ENCODE data around the gene BTBD16.

The BTBD16 gene

GRCh38 chr10:122380703-122381102, 109.6 kb downstream of the BTBD16 start:
- H3K36me3 ChIP-seq (replicated peaks; ENCODE audit: low read depth, low read length) = no peaks in the 10 kb centered on the region
- H2AFZ ChIP-seq (ENCODE audit: low read depth, low read length) = no peak overlapping the region
- no peak overlapping the region for H3K4me2 ChIP-seq (ENCODE audit: low read length)
- peaks cover 2% of the 10 kb centered on the region for H3K4me1 ChIP-seq (ENCODE audit: low read length)
- no peak overlapping the region for H3K9ac ChIP-seq (ENCODE audit: low read length)
- peaks cover 37% of the 10 kb centered on the region for H3K27me3 ChIP-seq (ENCODE audit: low read depth, low read length)
- H3K9me3 ChIP-seq (ENCODE audit: insufficient read depth, low read length) = no peaks in the 10 kb centered on the region
- H4K20me1 ChIP-seq (ENCODE audit: insufficient read depth, low read length) = no peaks in the 10 kb centered on the region; the same call in 1 of the 2 replicates
- no peaks in the 10 kb centered on the region for H3K79me2 ChIP-seq (ENCODE audit: low read length)
- TF ChIP-seq EZH2phosphoT487 (IDR thresholded peaks at IDR 0.05; ENCODE audit: low read depth) = no peak
- no peak for TF ChIP-seq CTCF (IDR thresholded peaks at IDR 0.05; ENCODE audit: low read depth, low read length)
- no peak overlapping the region for H3K27ac ChIP-seq (ENCODE audit: low read length)
- H3K4me3 ChIP-seq (ENCODE audit: low read length) = no peak overlapping the region

- no peaks in the 10 kb centered on the region for H3K9me3 ChIP-seq (ENCODE audit: insufficient read depth, low read length)
- no peak overlapping the region for H3K9ac ChIP-seq (ENCODE audit: low read length)
- no peak overlapping the region for H3K27ac ChIP-seq (ENCODE audit: low read length)
- H3K27me3 ChIP-seq (ENCODE audit: low read depth, low read length) = peaks cover 35% of the 10 kb centered on the region
- H3K36me3 ChIP-seq (replicated peaks; ENCODE audit: low read depth, low read length) = no peaks in the 10 kb centered on the region
- H3K79me2 ChIP-seq (ENCODE audit: low read length) = no peaks in the 10 kb centered on the region
- no peak overlapping the region for H3K4me2 ChIP-seq (ENCODE audit: low read length)
- H2AFZ ChIP-seq (ENCODE audit: low read depth, low read length) = no peak overlapping the region
- H3K4me1 ChIP-seq (ENCODE audit: low read length) = no peaks in the 10 kb centered on the region
- TF ChIP-seq EZH2phosphoT487 (IDR thresholded peaks at IDR 0.05; ENCODE audit: low read depth) = no peak
- no peak for TF ChIP-seq CTCF (IDR thresholded peaks at IDR 0.05; ENCODE audit: low read depth, low read length)
- no peak overlapping the region for H3K4me3 ChIP-seq (ENCODE audit: low read length)
- no peaks in the 10 kb centered on the region; the same call in 1 of the 2 replicates for H4K20me1 ChIP-seq (ENCODE audit: insufficient read depth, low read length)
Measured at GRCh38 chr10:122381680-122382079, 110.6 kb downstream of the BTBD16 start.

- Histone ChIP-seq H2AFZ (ENCODE audit: low read depth, low read length) (no peak overlapping the region), H3K9me3 (ENCODE audit: insufficient read depth, low read length) (no peaks in the 10 kb centered on the region), H3K36me3 (replicated peaks; ENCODE audit: low read depth, low read length) (no peaks in the 10 kb centered on the region), H3K27me3 (ENCODE audit: low read depth, low read length) (peaks cover 21% of the 10 kb centered on the region), H3K4me1 (ENCODE audit: low read length) (0 out of 2 replicates have a peak, but pooled peaks cover 4% of the 10 kb centered on the region), H3K79me2 (ENCODE audit: low read length) (no peaks in the 10 kb centered on the region), H3K4me2 (ENCODE audit: low read length) (no peak overlapping the region), H3K9ac (ENCODE audit: low read length) (no peak overlapping the region), H3K27ac (ENCODE audit: low read length) (no peak overlapping the region), H3K4me3 (ENCODE audit: low read length) (no peak overlapping the region), H4K20me1 (ENCODE audit: insufficient read depth, low read length) (no peaks in the 10 kb centered on the region)
- no peak for TF ChIP-seq CTCF (IDR thresholded peaks at IDR 0.05; ENCODE audit: low read depth, low read length)
- TF ChIP-seq EZH2phosphoT487 (IDR thresholded peaks at IDR 0.05; ENCODE audit: low read depth) = no peak
Measured at GRCh38 chr10:122386514-122386913, 115.4 kb downstream of the BTBD16 start.

- Histone ChIP-seq H4K20me1 (ENCODE audit: insufficient read depth, low read length) (no peaks in the 10 kb centered on the region), H3K4me3 (ENCODE audit: low read length) (no peak overlapping the region), H3K27me3 (ENCODE audit: low read depth, low read length) (peaks cover 18% of the 10 kb centered on the region), H3K9ac (ENCODE audit: low read length) (no peak overlapping the region), H3K27ac (ENCODE audit: low read length) (no peak overlapping the region), H3K4me2 (ENCODE audit: low read length) (no peak overlapping the region), H3K79me2 (ENCODE audit: low read length) (no peaks in the 10 kb centered on the region), H3K36me3 (replicated peaks; ENCODE audit: low read depth, low read length) (no peaks in the 10 kb centered on the region), H3K4me1 (ENCODE audit: low read length) (0 out of 2 replicates have a peak, but pooled peaks cover 4% of the 10 kb centered on the region), H3K9me3 (ENCODE audit: insufficient read depth, low read length) (no peaks in the 10 kb centered on the region), H2AFZ (ENCODE audit: low read depth, low read length) (no peak overlapping the region)
- no peak for TF ChIP-seq EZH2phosphoT487 (IDR thresholded peaks at IDR 0.05; ENCODE audit: low read depth)
- no peak for TF ChIP-seq CTCF (IDR thresholded peaks at IDR 0.05; ENCODE audit: low read depth, low read length)
Measured at GRCh38 chr10:122387572-122387971, 116.5 kb downstream of the BTBD16 start.

Measured in OCI-LY3 (cell line).